Thyroid gland (tissue), 4 donors: Measurements from ENCODE around the gene ERCC3. TPM values are rescaled to one million over a fixed set of nuclear protein-coding genes. Genes with fewer than 3 reads are reported as not detected.
"Not testable (repeated sequence)": the region's sequence is repeated elsewhere in the genome, so short reads cannot be mapped to it uniquely, and the experiment has no call there.

ENCODE experiments used
- DNase-seq, 2 donors: peaks; one replicate each; pipeline ENCODE4 v3.0.0-alpha.2; 2019
- H3K27ac ChIP-seq, 3 donors: fragments of 200-600 bp; sonication (generic); 1 replicate in 2 of 3; 2 replicates in 1 of 3; pipeline ENCODE4 v1.5.1; 2016 to 2019; ENCODE audit warnings: mild to moderate bottlenecking in 1 of 3, moderate library complexity in 1 of 3
- H3K27me3 ChIP-seq: fragments of 200-600 bp; sonication (generic); one replicate; pipeline ENCODE4 v1.5.1; 2019
- H3K36me3 ChIP-seq, 2 donors: fragments of 200-600 bp; sonication (generic); one replicate each; pipeline ENCODE4 v1.5.1; 2016 to 2019
- H3K4me1 ChIP-seq, 2 donors: fragments of 200-600 bp; sonication (generic); one replicate each; pipeline ENCODE4 v1.5.1; 2017 to 2019
- H3K4me3 ChIP-seq, 3 donors: fragments of 200-600 bp; sonication (generic); replicated peaks in 1 of 3; 1 replicate in 2 of 3; 2 replicates in 1 of 3; pipeline ENCODE4 v1.5.1; 2016; ENCODE audit warnings: mild to moderate bottlenecking in 1 of 3
- H3K9me3 ChIP-seq: fragments of 200-600 bp; sonication (generic); one replicate; pipeline ENCODE4 v1.5.1; 2017
- POLR2A ChIP-seq, 2 donors: fragments of 450-650 bp; IDR thresholded peaks; one replicate each; pipeline ENCODE4 v1.6.1; 2017; ENCODE audit warnings: antibody characterized with exemption in 2 of 2, mild to moderate bottlenecking in 2 of 2, moderate library complexity in 1 of 2
- WGBS, 2 donors: methylation state at CpG; one replicate each; pipeline ENCODE4 v1.1.5; 2017; 5-methylcytosine and 5-hydroxymethylcytosine counted together
- intact Hi-C: fragments of 100-400 bp; cut with DNase I; formaldehyde crosslinking; loops from one replicate; pipeline ENCODE4 v1.15.1; 2023
- total RNA-seq, 4 donors: library from RNA; depleted of rRNA; stranded (reverse); fragments of >200 nt; gene quantifications; one replicate each; pipeline ENCODE4 v1.2.3, GENCODE V29; 2016
- TF ChIP-seq, protein P1 (sequence below), 6 experiments: fragments of 200-600 bp in 3 of 6; fragments of 450-650 bp in 3 of 6; sonication (generic) in 3 of 6; IDR thresholded peaks; one replicate each; pipeline ENCODE4 v1.5.1; 2016 to 2019; ENCODE audit warnings: antibody characterized with exemption in 6 of 6, mild to moderate bottlenecking in 2 of 6, inconsistent platforms in 1 of 6, moderate library complexity in 1 of 6

ERCC3 gene
- total RNA-seq, 4 donors from 2014 or later, result 24.7 to 55.9 (median 36.3) TPM

DNA sequence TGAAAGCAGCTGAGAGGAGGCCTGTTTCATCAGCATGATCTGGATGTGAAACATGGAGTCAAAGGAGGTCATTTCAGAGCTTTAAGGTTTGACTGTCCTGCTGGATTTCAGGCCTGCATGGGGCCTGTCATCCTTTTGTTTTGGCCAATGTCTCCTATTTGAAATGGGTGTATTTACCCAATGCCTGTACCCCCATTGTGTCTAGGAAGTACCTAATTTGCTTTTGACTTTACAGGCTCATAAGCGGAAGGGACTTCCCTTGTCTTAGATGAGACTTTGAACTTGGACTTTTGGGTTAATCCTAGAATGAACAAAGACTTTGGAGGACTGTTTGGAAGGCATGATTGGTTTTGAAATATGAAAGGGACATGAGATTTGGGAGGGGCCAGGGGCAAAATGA, 54.5 kb downstream of the ERCC3 start:
- Histone ChIP-seq H3K27me3 (no peaks in the 10 kb centered on the region), H3K4me3 (no peak overlapping the region), H3K9me3 (no peaks in the 10 kb centered on the region), H3K36me3 (no peaks in the 10 kb centered on the region), H3K4me1 (no peaks in the 10 kb centered on the region), H3K27ac (no peak overlapping the region)
- WGBS, 2 donors, result 93 to 100% methylated on average over 1 of the region's 1 CpG
- TF ChIP-seq, protein P1, sequence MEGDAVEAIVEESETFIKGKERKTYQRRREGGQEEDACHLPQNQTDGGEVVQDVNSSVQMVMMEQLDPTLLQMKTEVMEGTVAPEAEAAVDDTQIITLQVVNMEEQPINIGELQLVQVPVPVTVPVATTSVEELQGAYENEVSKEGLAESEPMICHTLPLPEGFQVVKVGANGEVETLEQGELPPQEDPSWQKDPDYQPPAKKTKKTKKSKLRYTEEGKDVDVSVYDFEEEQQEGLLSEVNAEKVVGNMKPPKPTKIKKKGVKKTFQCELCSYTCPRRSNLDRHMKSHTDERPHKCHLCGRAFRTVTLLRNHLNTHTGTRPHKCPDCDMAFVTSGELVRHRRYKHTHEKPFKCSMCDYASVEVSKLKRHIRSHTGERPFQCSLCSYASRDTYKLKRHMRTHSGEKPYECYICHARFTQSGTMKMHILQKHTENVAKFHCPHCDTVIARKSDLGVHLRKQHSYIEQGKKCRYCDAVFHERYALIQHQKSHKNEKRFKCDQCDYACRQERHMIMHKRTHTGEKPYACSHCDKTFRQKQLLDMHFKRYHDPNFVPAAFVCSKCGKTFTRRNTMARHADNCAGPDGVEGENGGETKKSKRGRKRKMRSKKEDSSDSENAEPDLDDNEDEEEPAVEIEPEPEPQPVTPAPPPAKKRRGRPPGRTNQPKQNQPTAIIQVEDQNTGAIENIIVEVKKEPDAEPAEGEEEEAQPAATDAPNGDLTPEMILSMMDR (IDR thresholded peaks at IDR 0.05), result no peak
- no peak for TF ChIP-seq POLR2A (IDR thresholded peaks at IDR 0.05)
- intact Hi-C loops, result no loop called here
- DNase-seq, result no peak

DNA sequence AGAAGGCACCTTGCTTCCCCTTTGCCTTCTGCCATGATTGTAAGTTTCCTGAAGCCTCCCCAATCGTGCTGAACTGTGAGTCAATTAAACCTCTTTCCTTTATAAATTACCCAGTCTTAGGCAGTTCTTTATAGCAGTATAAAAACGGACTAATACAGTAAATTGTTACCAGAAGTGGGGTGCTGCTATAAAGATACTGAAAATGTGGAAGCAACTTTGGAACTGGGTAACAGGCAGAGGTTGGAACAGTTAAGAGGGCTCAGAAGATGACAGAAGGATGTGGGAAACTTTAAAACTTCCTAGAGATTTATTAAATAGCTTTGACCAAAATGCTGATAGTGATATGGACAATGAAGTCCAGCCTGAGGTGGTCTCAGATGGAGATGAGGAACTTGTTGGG, 56.2 kb downstream of the ERCC3 start:
- 81 to 83% methylated on average over 2 of the region's 2 CpGs for WGBS, 2 donors
- H3K36me3 ChIP-seq, intact Hi-C loops, H3K9me3 ChIP-seq, H3K4me3 ChIP-seq, DNase-seq, H3K4me1 ChIP-seq, H3K27ac ChIP-seq, H3K27me3 ChIP-seq: not testable (repeated sequence)

DNA sequence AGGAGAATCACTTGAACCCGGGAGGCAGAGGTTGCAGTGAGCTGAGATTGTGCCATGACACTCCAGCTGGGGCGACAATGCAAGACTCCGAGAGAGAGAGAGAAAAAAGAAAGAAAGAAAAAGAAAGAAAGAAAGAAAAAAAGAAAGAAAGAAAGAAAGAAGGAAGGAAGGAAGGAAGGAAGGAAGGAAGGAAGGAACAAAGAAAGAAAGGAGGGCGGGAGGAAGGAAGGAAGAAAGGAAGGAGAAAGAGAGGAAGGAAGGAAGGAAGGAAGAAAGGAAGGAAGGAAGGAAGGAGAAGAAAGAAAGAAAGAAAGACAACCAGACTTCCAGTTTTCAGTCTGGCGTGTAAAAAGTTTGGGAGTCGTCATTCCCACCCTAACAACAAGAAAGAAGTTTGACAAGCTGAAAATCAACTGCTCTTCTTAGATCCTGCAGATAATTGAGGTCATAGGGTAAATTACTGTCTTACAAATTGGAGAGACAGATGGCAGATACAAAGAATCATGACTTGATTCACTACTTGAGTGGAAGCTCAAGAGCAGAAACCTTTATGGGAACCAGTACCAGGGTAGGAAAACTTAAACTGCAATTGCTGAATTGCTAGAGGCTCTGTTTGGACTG, 58.8 kb downstream of the ERCC3 start:
- intact Hi-C loops, result no loop called here
- 86 to 91% methylated on average over 6 of the region's 6 CpGs for WGBS, 2 donors

DNA sequence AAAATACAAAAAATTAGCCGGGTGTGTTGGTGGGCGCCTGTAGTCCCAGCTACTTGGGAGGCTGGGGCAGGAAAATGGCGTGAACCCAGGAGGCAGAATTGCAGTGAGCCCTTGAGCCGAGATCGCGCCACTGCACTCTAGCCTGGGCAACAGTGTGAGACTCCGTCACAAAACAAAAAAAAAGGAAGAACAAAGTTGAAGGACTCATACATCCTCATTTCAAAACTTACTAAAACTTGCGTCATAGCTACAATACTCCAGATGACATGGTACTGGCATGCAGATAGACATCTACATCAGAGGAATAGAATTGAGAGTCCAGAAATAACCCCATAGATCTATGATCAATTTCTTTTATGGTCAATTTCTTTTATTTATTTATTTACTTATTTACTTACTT, 60.2 kb downstream of the ERCC3 start:
- intact Hi-C loops, result no loop called here
- TF ChIP-seq POLR2A (IDR thresholded peaks at IDR 0.05), result no peak
- TF ChIP-seq, protein P1 (IDR thresholded peaks at IDR 0.05), result no peak
- Histone ChIP-seq H3K4me1 (no peaks in the 10 kb centered on the region), H3K4me3 (no peak overlapping the region), H3K36me3 (no peaks in the 10 kb centered on the region), H3K27ac (no peak overlapping the region), H3K27me3 (no peaks in the 10 kb centered on the region), H3K9me3 (no peaks in the 10 kb centered on the region)
- DNase-seq, result no peak
- WGBS, 2 donors, result 95 to 96% methylated on average over 8 of the region's 8 CpGs

More for the DNA sequence above, 58.8 kb downstream of the ERCC3 start:
- H3K4me3 ChIP-seq, result no peak overlapping the region
- TF ChIP-seq, protein P1 (IDR thresholded peaks at IDR 0.05), result no peak
- TF ChIP-seq POLR2A (IDR thresholded peaks at IDR 0.05), result no peak
- H3K36me3 ChIP-seq, result no peaks in the 10 kb centered on the region
- DNase-seq, result no peak
- no peaks in the 10 kb centered on the region for H3K27me3 ChIP-seq
- no peak overlapping the region for H3K27ac ChIP-seq
- no peaks in the 10 kb centered on the region for H3K4me1 ChIP-seq
- H3K9me3 ChIP-seq, result no peaks in the 10 kb centered on the region

DNA sequence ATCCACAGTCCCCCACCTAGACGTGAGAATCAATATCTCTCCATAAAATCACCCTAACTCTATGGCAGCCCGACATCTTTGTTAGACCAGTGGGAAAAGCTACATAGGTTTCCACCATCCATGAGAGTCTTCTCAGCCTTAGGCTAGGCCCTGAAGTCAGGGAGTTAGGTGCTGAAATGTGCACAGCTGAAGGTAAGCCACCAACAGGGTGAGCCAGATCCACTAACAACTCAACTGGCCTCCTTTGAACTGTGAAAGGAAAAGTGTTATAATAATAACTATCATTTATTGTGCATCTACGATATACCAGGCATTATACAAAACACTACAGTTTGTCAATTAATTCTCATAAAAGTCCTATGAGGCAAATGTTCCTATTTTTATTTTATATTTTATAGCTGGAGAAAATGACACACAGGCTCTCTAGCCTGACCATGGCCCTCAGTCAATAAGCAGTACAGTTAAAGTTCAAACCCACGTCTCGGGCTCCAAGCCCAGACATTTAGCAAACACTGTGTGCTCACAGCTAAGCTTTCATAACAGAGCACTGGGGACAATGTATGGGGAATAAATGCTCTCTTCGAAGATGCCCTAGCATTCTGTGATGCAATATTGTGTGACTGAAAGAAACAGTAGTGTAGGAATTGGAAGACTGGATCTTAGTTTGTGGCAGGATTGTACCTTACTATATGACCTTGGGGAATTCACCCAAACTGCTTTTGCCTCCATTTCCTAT, 62.6 kb downstream of the ERCC3 start:
- Histone ChIP-seq H3K4me3 (no peak overlapping the region), H3K9me3 (no peaks in the 10 kb centered on the region), H3K4me1 (peaks cover 0 to 4% of the 10 kb centered on the region in 2 donors), H3K27me3 (no peaks in the 10 kb centered on the region), H3K27ac (no peak overlapping the region), H3K36me3 (no peaks in the 10 kb centered on the region)
- intact Hi-C loops, result no loop called here
- DNase-seq, result no peak
- TF ChIP-seq, protein P1 (IDR thresholded peaks at IDR 0.05), result no peak
- TF ChIP-seq POLR2A (IDR thresholded peaks at IDR 0.05), result no peak
- 83 to 90% methylated on average over 6 of the region's 6 CpGs for WGBS, 2 donors
